Hepatocyte (in vitro differentiated cells): Measurements from ENCODE around the gene ZNF576. TPM values are rescaled to one million over a fixed set of nuclear protein-coding genes. Genes with fewer than 3 reads are reported as not detected.

Source experiments
- DNase-seq: peaks from one replicate; pipeline ENCODE4 v3.0.0-alpha.2; 2016; ENCODE audit warnings: low spot score
- H2AFZ ChIP-seq: fragments of 200-600 bp; sonication (generic); 2 replicates; pipeline ENCODE4 v1.6.0; 2016; ENCODE audit warnings: antibody characterized with exemption, mild to moderate bottlenecking
- H3K27ac ChIP-seq: fragments of 200-600 bp; sonication (generic); 2 replicates; pipeline ENCODE4 v1.5.1; 2016; ENCODE audit warnings: mild to moderate bottlenecking
- H3K27me3 ChIP-seq: fragments of 200-600 bp; sonication (generic); 2 replicates; pipeline ENCODE4 v1.6.1; 2016
- H3K36me3 ChIP-seq: fragments of 200-600 bp; sonication (generic); replicated peaks from 2 replicates; pipeline ENCODE4 v1.5.1; 2016; ENCODE audit warnings: low read depth; ENCODE audit not compliant: insufficient read depth
- H3K4me1 ChIP-seq: fragments of 200-600 bp; sonication (generic); 2 replicates; pipeline ENCODE4 v1.5.1; 2016; ENCODE audit warnings: mild to moderate bottlenecking, moderate library complexity; ENCODE audit not compliant: insufficient read depth
- H3K4me2 ChIP-seq: fragments of 200-600 bp; sonication (generic); 2 replicates; pipeline ENCODE4 v1.6.0; 2016
- H3K4me3 ChIP-seq: fragments of 200-600 bp; sonication (generic); 2 replicates; pipeline ENCODE4 v1.5.1; 2016; ENCODE audit warnings: mild to moderate bottlenecking
- H3K79me2 ChIP-seq: fragments of 200-600 bp; sonication (generic); 2 replicates; pipeline ENCODE4 v1.6.0; 2017; ENCODE audit warnings: mild to moderate bottlenecking
- H3K9me2 ChIP-seq: fragments of 200-600 bp; sonication (generic); replicated peaks from 2 replicates; pipeline ENCODE4 v1.6.0; 2017; ENCODE audit warnings: mild to moderate bottlenecking; ENCODE audit not compliant: insufficient read depth
- H3K9me3 ChIP-seq: fragments of 200-600 bp; sonication (generic); 2 replicates; pipeline ENCODE4 v1.5.1; 2016; ENCODE audit warnings: low read depth, mild to moderate bottlenecking
- H4K20me1 ChIP-seq: fragments of 200-600 bp; sonication (generic); 2 replicates; pipeline ENCODE4 v1.6.0; 2016; ENCODE audit warnings: mild to moderate bottlenecking; ENCODE audit not compliant: insufficient read depth, poor library complexity, severe bottlenecking
- EZH2 ChIP-seq: fragments of 200-600 bp; sonication (generic); IDR thresholded peaks from 2 replicates; pipeline ENCODE4 v1.6.1; 2016; ENCODE audit warnings: antibody characterized with exemption, mild to moderate bottlenecking, borderline replicate concordance
- EZH2phosphoT487 ChIP-seq: fragments of 200-600 bp; sonication (generic); IDR thresholded peaks from one replicate; pipeline ENCODE4 v1.6.1; 2018; ENCODE audit warnings: antibody characterized with exemption, mild to moderate bottlenecking, low read depth, moderate library complexity; ENCODE audit not compliant: unreplicated experiment, severe bottlenecking
- WGBS: methylation state at CpG from one replicate; pipeline ENCODE4 v1.1.6; 2016; ENCODE audit warnings: low lambda C conversion rate; ENCODE audit errors: missing lambda C conversion rate; 5-methylcytosine and 5-hydroxymethylcytosine counted together
- polyA plus RNA-seq: library from polyadenylated mRNA; unstranded; fragments of >200 nt; fragmentation: Nextera tagmentation; extraction: Ambion mirVana; gene quantifications from 2 replicates; pipeline ENCODE4 v1.2.1, GENCODE V29; 2016
- total RNA-seq: library from RNA; depleted of rRNA; stranded (reverse); fragments of >200 nt; gene quantifications from 2 replicates; pipeline ENCODE4 v1.2.3, GENCODE V29; 2014
- TF ChIP-seq, protein P1 (sequence below): fragments of 200-600 bp; sonication (generic); IDR thresholded peaks from 2 replicates; pipeline ENCODE4 v1.5.1; 2016; ENCODE audit warnings: antibody characterized with exemption, mild to moderate bottlenecking; ENCODE audit not compliant: poor library complexity

The ZNF576 gene
- total and polyA plus RNA-seq, 2 experiments from 2014 or later: 16.1 to 16.2 TPM

DNA sequence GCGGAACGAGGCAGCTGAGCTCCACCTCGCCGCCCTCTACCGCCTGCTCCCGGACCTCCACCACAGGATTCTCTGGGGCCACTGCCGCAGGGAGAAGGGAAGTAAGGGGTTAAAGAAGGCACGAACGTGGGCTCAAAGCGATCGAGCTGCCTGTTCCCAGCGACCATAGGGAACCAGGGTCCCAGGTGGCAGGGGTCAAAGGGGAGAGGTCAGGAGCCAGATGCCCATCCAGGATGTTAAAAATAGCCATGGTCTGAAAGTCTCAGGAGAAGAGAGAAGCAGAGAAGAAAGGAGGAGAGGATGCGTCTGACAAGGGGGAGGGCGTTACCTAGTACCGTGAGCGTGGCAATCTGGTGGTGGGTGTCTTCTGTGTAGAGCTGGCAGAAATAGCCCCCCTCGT is 30.4 kb downstream of the ZNF576 start:
- no peak overlapping the region for H3K27ac ChIP-seq
- TF ChIP-seq, protein P1, sequence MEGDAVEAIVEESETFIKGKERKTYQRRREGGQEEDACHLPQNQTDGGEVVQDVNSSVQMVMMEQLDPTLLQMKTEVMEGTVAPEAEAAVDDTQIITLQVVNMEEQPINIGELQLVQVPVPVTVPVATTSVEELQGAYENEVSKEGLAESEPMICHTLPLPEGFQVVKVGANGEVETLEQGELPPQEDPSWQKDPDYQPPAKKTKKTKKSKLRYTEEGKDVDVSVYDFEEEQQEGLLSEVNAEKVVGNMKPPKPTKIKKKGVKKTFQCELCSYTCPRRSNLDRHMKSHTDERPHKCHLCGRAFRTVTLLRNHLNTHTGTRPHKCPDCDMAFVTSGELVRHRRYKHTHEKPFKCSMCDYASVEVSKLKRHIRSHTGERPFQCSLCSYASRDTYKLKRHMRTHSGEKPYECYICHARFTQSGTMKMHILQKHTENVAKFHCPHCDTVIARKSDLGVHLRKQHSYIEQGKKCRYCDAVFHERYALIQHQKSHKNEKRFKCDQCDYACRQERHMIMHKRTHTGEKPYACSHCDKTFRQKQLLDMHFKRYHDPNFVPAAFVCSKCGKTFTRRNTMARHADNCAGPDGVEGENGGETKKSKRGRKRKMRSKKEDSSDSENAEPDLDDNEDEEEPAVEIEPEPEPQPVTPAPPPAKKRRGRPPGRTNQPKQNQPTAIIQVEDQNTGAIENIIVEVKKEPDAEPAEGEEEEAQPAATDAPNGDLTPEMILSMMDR: no peak
- TF ChIP-seq EZH2phosphoT487 (no peak), EZH2 (no peak)
- no peaks in the 10 kb centered on the region for H3K79me2 ChIP-seq
- H3K27me3 ChIP-seq: no peaks in the 10 kb centered on the region
- 86% methylated on average over 17 of the region's 17 CpGs for whole genome bisulfite sequencing
- no peaks in the 10 kb centered on the region for H3K4me1 ChIP-seq
- no peak overlapping the region for H3K4me2 ChIP-seq
- H4K20me1 ChIP-seq: no peaks in the 10 kb centered on the region
- no peak for DNase-seq
- H3K4me3 ChIP-seq: no peak overlapping the region
- H3K9me3 ChIP-seq: no peaks in the 10 kb centered on the region
- H3K9me2 ChIP-seq: no peaks in the 10 kb centered on the region
- no peak overlapping the region for H2AFZ ChIP-seq
- H3K36me3 ChIP-seq: no peaks in the 10 kb centered on the region

DNA sequence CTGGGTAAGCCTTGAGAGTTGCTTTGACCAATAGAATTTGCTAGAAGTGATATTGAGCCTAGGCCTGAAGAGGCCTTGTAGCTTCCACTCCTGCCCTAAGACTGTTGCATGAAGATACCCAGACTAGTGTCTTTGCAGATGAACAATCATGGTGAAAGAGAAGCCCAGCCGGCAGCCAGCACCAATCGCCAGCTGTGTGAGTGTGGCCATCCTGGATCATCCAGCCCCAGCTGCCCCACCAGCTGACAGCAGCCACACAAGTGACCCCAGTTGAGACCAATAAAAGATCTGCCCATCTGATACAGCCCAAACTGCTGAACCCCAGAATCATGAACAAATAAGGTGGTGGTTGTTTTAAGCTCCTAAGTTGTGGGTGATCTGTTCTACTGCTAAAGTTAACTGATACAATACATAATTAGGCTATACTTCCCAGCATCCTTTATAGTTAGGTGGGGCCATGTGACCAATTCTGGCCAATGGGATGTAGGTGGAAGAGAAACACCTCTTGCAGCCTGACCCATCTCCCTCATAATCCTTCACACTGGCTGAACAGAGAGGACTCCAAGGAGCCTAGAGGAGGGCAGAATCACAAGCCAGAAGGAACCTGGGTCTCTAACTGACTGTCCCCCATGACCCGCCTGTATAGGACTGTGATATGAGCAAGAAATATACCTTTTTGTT is 32.4 kb downstream of the ZNF576 start:
- no peak for DNase-seq
- Histone ChIP-seq H3K4me2 (no peak overlapping the region), H3K9me2 (no peaks in the 10 kb centered on the region), H3K79me2 (no peaks in the 10 kb centered on the region), H3K27me3 (no peaks in the 10 kb centered on the region), H3K36me3 (no peaks in the 10 kb centered on the region), H3K27ac (no peak overlapping the region), H3K9me3 (no peaks in the 10 kb centered on the region), H4K20me1 (no peaks in the 10 kb centered on the region), H2AFZ (no peak overlapping the region), H3K4me3 (no peak overlapping the region), H3K4me1 (no peaks in the 10 kb centered on the region)
- 97% methylated on average over 3 of the region's 3 CpGs for WGBS
- TF ChIP-seq EZH2phosphoT487: no peak

DNA sequence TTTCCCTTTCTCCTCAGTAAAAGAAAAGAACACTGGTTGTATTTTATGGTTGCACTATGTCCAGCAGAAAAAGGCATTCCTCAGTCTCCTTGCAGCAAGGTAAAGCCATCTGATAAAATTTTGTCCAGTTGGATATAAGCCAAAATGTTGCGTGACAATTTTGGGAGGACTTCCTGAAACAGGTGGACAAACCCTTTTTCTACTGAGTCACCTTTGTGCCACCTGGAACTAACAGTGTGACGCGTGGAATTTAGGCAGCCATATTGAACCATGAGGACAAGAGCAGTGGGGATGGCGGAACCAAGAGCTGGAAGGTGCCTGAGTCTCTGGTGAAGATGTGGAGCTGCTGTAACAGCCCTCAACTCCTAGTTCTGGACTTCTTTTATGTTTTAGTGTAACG is 35.1 kb downstream of the ZNF576 start:
- H3K4me2 ChIP-seq: no peak overlapping the region
- DNase-seq: no peak
- no peaks in the 10 kb centered on the region for H3K9me2 ChIP-seq
- TF ChIP-seq EZH2phosphoT487 (no peak), EZH2 (no peak)
- TF ChIP-seq, protein P1: no peak
- H3K36me3 ChIP-seq: no peaks in the 10 kb centered on the region
- WGBS: 96% methylated on average over 5 of the region's 5 CpGs
- no peak overlapping the region for H2AFZ ChIP-seq
- peaks cover 13% of the 10 kb centered on the region for H3K4me1 ChIP-seq
- H4K20me1 ChIP-seq: no peaks in the 10 kb centered on the region
- no peaks in the 10 kb centered on the region for H3K79me2 ChIP-seq
- H3K9me3 ChIP-seq: no peaks in the 10 kb centered on the region
- H3K4me3 ChIP-seq: no peak overlapping the region
- H3K27ac ChIP-seq: no peak overlapping the region
- no peaks in the 10 kb centered on the region for H3K27me3 ChIP-seq

DNA sequence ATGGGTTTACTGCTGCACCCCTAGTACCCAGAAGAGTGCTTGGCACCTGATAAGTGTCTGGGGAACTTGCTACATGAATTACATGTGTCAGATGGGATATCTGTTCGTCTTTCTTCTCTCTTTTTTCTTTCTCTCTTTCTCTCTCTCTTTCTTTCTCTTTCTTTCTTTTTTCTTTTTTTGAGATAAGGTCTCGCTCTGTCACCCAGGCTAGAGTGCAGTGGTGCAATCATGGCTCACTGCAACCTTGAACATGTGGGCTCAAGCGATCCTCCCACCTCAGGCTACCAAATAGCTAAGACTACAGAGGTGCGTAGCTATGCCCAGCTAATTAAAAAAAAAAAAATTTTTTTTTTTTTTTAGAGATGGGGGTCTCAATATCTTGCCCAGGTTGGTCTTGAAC is 37.1 kb downstream of the ZNF576 start:
- DNase-seq: no peak
- Histone ChIP-seq H3K27me3 (no peaks in the 10 kb centered on the region), H3K9me2 (no peaks in the 10 kb centered on the region), H3K79me2 (no peaks in the 10 kb centered on the region), H3K36me3 (no peaks in the 10 kb centered on the region), H3K27ac (no peak overlapping the region), H2AFZ (no peak overlapping the region), H4K20me1 (no peaks in the 10 kb centered on the region), H3K9me3 (no peaks in the 10 kb centered on the region), H3K4me1 (peaks cover 13% of the 10 kb centered on the region), H3K4me3 (no peak overlapping the region), H3K4me2 (no peak overlapping the region)
- 81% methylated on average over 4 of the region's 4 CpGs for WGBS
- TF ChIP-seq, protein P1: no peak
- TF ChIP-seq EZH2: no peak
- no peak for TF ChIP-seq EZH2phosphoT487
